Transverse colon (tissue), 3 donors: Measurements from ENCODE around the gene EDN2.

Experiments
- POLR2A ChIP-seq: fragments of 450-650 bp; IDR thresholded peaks from one replicate; pipeline ENCODE4 v1.6.1; 2016; ENCODE audit warnings: antibody characterized with exemption, mild to moderate bottlenecking, moderate library complexity
- TF ChIP-seq, protein P1 (sequence below), 5 experiments: fragments of 200-600 bp in 3 of 5; fragments of 450-650 bp in 2 of 5; sonication (generic) in 3 of 5; IDR thresholded peaks; 1 replicate in 2 of 5; 2 replicates in 3 of 5; pipeline ENCODE4 v1.5.1; 2016 to 2017; ENCODE audit warnings: antibody characterized with exemption in 5 of 5, inconsistent platforms in 3 of 5, mild to moderate bottlenecking in 2 of 5, moderate library complexity in 1 of 5

GRCh38 chr1:41449326-41449921 lies 35.1 kb downstream of the EDN2 start:
- TF ChIP-seq, protein P1, sequence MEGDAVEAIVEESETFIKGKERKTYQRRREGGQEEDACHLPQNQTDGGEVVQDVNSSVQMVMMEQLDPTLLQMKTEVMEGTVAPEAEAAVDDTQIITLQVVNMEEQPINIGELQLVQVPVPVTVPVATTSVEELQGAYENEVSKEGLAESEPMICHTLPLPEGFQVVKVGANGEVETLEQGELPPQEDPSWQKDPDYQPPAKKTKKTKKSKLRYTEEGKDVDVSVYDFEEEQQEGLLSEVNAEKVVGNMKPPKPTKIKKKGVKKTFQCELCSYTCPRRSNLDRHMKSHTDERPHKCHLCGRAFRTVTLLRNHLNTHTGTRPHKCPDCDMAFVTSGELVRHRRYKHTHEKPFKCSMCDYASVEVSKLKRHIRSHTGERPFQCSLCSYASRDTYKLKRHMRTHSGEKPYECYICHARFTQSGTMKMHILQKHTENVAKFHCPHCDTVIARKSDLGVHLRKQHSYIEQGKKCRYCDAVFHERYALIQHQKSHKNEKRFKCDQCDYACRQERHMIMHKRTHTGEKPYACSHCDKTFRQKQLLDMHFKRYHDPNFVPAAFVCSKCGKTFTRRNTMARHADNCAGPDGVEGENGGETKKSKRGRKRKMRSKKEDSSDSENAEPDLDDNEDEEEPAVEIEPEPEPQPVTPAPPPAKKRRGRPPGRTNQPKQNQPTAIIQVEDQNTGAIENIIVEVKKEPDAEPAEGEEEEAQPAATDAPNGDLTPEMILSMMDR (IDR thresholded peaks at IDR 0.05): no peak
- TF ChIP-seq POLR2A: no peak
